Activated CD8-positive, alpha-beta memory T cell treated with anti-CD3 and anti-CD28 coated beads, Interleukin-2, amount 50 U/mL, for 24 hours (primary cell): ENCODE data around the gene KEAP1.
"Not testable (repeated sequence)": the region's sequence is repeated elsewhere in the genome, so short reads cannot be mapped to it uniquely, and the experiment has no call there.

Source experiments
- DNase-seq: peaks from one replicate; pipeline ENCODE4 v3.0.0-alpha.2; 2020; ENCODE audit errors: extremely low read depth

The KEAP1 gene

DNA sequence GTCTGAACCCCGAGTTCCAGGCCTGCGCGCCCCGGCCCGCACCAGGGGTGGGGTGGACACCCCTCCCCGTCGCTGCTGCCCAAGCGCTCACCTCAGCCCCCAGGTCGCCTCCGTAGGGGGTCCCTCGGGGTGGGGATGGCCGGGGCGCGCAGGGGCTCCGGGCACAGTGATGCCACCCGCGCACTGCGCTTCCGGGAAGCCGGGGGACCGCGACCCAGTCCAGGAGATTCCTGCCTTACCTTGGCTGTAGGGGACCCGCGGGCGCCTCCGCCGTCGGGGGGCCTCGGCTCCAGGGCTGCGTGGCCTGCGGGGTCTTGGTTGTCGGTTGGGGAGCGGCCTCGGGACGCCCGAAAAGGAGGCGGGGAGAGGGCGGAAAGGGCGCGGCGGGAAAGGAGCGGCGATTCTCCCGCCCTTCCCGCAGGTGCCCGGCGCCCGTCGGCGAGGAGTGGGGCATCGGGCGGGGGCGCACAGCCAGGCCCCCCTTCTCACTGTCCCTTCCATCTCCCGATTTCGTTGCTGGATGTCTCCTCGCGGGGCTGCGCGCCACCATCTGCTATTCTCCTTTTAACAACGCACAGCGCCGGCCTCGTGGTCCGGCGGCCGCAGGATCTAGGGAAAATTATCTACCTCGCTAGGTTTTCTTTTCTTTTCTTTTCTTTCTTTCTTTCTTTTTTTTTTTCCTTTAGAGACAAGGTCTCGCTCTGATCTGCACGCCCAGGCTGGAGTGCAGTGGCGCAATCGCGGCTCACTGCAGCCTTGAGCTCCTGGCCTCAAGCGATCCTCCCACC is at the start of gene KEAP1:
Gene KEAP1, minus strand, starts transcription at position 355 of the 788 bp plus-strand sequence. CDS start 3,323 bp downstream, outside the sequence.
- no peak for DNase-seq

DNA sequence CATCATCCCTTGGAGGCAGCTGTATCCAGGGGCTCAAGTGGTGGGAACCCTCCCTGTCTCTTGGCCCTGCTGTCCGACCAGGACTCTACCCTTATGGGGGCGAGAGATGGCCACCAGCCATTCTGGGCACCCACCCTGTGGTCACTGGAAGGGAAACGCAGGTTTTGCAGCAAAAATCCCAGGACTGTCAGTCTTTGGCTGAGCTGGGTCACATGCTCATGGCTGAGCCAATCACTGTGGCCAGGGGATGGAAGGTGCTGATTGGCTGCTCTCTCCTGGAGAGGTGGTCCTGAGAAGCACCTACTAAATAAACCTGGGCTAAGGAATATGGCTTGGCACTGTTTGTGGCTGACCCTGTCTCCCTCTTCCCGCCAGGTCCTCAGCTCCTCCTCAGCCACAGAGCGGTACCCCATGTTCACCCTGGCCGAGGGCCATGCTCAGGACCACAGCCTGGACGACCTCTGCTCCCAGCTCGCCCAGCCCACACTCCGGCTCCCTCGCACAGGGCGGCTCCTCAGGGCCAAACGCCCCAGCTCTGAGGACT is 49.4 kb upstream of the KEAP1 start:
- no peak for DNase-seq

DNA sequence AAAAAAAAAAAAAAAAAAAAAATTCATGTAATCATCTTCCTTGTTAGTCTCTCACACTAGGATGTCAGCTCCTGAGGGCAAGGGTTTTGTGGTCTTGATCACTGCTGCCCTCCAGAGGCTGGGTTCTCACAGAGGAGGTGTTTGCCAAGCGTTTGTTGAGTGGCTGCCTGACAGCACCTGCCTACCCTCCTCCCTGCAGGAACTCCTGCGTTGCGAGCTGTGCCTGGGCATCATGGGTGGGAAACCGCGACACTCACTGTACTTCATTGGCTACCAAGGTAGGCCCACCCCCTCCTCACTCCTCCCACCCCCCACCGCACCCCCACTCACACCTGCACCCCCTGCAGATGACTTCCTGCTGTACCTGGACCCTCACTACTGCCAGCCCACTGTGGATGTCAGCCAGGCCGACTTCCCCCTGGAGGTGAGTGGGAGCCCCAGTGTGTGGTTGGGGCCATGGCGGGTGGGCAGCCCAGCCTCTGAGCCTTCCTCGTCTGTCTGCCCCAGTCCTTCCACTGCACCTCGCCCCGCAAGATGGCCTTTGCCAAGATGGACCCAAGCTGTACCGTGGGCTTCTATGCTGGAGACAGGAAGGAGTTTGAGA is 48.6 kb upstream of the KEAP1 start:
- DNase-seq: no peak

DNA sequence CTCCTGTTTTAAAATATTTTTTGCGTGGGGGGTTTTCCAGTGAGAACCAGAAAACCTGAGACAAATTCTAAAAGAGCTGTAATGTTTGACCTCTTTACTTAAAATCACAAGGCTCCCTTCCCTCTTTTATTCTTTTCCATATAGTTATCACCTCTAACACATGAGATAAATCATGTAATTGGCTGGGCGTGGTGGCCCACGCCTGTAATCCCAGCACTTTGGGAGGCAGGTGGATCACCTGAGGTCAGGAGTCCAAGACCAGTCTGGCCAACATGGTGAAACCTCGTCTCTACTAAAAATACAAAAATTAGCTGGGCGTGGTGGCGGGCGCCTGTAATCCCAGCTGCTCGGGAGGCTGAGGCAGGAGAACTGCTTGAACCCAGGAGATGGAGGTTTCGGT is 47.9 kb upstream of the KEAP1 start:
- not testable (repeated sequence) for DNase-seq

DNA sequence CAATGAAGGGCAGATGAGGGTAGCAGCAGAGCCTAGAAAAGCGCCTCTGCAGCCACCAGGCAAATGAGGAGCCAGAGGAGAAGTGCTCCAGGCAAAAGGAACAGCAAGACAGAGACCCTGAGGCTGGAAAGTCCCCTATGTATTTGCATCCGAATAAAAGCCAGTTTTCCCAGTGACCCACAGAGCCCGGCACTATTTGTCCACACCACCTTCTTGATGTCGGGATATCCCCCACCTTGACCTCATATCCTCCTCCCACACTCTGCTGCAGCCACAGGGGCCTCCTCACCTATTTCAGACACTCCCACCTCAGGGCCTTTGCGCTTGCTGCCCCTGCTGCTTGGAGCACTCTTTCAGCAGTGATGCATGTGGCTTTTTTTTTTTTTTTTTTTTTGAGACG is 47.2 kb upstream of the KEAP1 start:
- no peak for DNase-seq

DNA sequence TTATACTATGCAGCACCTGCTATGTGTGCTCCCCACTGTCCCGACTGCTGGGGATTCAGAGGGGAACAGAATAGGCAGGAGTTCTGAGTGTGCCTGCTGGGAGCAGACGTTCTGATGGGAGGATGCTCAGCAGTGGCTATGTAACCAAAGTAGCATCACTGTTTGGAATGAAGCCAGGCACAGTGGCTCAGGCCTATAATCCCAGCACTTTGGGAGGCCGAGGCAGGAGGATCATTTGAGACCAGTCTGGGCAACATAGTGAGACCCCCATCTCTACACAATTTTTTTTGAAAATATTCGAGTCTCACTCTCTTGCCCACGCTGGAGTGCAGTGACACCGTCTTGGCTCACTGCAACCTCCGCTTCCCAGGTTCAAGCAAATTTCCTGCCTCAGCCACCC is 46.6 kb upstream of the KEAP1 start:
- DNase-seq: no peak

DNA sequence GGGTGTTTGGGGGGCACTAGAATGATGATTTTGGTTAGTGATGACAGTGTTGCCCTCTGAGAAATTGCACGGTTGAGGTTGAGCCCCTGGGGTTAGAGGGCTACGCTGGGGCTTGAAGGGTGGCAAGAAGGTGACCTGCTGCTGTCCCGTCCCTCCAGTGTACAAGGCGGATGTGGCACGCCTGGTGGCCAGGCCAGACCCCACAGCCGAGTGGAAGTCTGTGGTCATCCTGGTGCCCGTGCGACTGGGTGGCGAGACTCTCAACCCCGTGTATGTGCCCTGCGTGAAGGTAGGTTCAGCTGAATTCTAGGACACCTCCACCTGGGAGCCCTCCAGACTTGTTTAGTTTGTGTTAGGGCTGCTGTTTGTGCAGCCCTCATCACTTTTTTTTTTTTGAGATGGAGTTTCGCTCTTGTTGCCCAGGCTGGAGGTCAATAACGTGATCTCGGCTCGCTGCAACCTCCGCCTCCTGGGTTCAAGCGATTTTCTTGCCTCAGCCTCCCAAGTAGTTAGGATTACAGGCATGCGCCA is 45.7 kb upstream of the KEAP1 start:
- no peak for DNase-seq

DNA sequence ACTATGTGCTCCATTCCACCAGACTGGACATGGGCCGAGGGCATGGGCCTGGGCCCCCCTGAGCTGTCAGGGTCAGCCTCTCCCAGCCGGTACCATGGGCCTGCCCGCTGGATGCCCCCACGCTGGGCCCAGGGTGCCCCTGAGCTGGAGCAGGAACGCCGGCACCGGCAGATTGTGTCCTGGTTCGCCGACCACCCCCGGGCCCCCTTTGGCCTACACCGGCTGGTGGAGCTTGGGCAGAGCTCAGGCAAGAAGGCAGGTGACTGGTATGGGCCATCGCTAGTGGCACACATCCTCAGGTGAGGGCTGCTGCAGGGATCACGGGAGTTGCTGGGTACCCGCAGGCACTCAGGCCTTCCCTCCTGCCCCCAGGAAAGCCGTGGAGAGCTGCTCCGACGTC is 43.7 kb upstream of the KEAP1 start:
- no peak for DNase-seq

DNA sequence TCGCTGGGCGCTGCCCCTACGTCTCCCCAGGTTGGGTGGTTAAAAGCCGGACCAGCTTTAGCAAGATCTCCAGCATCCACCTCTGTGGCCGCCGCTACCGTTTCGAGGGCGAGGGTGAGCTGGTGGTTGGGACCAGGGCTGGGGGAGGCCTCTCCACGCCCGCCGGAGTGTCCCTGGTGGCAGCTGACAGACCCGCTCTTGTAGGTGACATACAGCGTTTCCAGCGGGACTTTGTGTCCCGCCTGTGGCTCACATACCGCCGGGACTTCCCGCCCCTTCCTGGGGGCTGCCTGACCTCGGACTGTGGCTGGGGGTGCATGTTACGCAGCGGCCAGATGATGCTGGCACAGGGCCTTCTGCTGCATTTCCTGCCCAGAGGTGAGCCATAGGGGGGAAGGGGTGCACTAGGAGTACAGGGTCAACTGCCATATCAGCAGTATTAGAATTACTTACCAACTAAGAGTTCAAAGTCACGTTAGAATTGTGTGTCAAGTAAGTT is 41.6 kb upstream of the KEAP1 start:
- no peak for DNase-seq

DNA sequence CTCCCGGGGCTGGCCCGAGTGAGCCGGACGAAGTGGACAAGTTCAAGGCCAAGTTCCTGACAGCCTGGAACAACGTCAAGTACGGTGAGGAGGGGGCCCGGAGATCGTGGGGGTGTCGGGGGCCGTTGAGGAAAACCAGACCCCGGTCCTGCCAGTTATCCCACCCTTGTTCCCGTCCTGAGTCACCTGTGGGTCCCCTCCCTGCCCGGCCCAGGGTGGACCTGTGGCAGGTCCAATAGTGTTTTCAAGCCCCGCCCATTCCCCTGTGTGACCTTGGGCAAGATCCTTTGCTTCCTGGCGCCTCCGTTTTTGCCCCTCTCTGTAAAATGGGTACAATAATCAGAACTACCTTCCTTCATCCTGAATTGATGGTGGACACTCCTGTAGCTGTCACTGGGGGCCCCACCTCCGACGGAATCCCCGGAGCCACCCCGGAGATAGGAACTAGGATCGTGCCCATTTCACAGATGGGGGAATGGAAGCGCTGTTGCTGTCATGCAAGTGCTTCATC is 41.1 kb upstream of the KEAP1 start:
- DNase-seq: no peak

DNA sequence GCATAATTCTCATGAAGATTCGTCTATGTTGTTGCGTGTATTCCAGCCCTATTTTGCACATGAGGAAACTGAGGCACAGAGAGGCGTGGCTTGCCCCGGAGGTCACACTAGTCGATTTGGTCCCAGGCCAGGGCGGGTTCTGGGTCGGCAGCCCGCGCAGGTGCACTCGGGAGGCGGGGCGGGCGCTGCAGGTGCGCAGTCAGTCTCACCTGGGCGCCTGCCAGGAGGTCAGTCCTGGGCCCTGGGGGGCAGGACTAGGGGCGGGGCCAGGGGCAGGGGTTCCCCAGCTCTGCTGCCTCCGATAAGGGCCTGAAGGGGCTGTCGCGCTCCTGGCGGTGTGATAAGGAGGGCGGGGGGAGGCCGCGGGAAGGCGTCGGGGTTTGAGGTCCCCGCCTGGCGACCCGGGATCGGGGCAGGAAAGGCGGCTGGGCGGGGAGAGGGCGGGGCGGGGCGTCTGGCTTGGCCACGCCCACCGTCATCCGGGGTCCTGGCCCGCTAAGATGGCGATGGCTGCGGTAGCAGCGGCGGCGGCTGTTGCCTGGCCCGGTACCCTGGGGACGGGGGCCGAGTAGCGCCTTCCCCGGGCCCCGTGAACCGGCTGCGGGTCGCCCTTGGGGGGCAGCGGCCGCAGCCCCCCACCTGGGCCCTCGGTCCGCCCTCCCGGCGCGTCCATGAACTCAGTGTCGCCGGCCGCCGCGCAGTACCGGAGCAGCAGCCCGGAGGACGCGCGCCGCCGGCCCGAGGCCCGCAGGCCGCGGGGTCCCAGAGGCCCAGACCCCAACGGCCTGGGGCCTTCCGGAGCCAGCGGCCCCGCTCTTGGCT is 40.5 kb upstream of the KEAP1 start, which contains the start of gene ATG4D:
Gene ATG4D, plus strand, starts transcription at position 485 of the 822 bp plus-strand sequence. Its CDS starts 187 bp downstream, at position 672.
- no peak for DNase-seq

DNA sequence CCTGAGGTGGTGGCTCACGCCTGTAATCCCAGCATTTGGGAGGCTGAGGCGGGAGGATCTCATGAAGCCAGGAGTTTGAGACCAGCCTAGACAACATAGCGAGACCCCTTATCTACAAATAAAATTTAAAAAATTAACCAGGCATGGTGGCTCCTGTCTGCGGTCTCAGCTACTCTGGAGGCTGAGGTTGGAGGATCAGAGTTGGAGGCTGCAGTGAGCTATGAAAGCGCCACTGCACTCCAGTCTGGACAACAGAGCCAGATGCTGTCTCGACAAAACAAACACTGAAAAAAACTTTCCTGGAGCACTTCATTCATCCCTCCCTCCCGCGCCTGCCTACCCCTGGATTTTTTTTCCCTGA is 39.9 kb upstream of the KEAP1 start:
- no peak for DNase-seq

DNA sequence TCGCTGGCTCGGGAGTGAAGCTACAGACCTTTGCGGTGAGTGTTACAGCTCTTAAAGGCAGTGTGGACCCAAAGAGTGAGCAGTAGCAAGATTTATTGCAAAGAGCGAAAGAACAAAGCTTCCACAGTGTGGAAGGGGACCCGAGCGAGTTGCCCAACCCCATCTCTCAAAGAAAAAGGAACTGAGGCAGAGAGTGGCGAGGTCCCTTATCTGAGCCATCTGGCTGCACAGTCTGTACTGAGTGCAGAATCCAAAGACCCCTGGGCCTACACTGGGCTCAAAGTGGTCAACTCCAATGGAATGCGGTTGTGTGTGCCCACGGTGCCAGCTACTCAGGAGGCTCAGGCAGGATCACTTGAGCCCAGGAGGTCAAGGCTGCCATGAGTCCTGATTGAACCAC is 35.9 kb upstream of the KEAP1 start:
- DNase-seq: not testable (repeated sequence)

DNA sequence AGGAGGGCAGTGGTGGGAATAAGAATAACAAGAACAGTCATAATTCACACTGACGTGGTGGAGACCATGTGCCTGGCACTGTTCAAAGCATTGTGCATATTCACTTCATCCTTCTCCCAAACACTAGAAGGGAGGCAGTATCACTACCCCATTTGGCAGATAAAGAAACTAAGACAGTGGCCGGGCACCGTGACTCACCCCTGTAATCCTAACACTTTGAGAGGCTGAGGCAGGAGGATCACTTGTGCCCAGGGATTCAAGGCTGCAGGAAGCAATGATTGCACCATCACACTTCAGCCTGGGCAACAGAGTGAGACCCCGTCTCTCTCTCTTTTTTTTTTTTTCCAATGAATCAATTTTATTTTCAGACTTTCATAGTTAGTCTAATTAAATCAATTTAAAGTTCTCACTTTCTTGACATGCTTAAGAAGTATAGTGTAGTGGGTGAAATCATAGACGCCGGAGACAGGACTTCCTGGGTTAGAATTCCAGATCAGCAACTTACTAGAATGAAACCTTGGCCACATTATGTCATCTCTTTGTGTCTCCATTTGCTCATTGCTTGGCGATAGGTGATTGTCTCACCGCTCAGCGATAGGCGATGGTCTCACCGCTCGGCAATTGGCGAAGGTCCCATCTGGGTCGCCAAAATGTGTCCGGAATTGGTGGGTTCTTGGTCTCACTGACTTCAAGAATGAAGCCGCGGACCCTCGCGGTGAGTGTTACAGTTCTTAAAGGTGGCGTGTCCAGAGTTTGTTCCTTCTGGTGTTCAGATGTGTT is 35.2 kb upstream of the KEAP1 start:
- no peak for DNase-seq

DNA sequence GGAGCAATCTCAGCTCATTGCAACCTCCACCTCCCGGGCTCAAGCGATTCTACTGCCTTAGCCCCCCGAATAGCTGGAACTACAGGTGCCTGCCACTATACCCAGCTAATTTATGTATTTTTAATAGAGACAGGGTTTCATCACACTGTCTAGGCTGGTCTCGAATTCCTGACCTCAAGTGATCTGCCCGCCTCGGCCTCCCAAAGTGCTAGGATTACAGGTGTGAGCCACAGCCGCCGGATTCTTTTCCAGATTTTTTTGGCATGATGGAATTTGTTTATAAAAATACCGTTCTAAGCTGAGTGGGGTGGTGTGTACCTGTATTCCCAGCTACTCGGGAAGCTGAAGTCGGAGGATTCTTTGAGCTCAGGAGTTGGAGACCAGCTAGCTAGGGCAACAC is 34.5 kb upstream of the KEAP1 start:
- no peak for DNase-seq

DNA sequence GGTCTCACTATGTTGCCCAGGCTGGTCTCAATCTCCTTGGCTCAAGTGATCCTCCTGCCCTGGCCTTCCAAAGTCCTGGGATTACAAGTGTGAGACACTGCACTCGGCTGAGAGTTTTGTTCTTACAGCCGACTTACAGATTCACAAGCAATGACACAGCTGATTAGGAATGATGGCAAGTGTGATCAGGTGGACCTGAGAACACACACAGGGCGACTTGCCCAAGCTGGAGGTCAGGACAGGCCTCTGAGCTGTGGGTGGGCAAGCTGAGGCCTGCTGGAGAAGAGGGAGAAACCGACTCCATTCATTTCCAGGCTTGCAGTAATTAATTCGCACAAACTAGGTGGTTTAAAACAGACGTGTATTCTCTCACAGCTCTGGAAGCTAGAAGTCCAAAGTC is 32.5 kb upstream of the KEAP1 start:
- no peak for DNase-seq

DNA sequence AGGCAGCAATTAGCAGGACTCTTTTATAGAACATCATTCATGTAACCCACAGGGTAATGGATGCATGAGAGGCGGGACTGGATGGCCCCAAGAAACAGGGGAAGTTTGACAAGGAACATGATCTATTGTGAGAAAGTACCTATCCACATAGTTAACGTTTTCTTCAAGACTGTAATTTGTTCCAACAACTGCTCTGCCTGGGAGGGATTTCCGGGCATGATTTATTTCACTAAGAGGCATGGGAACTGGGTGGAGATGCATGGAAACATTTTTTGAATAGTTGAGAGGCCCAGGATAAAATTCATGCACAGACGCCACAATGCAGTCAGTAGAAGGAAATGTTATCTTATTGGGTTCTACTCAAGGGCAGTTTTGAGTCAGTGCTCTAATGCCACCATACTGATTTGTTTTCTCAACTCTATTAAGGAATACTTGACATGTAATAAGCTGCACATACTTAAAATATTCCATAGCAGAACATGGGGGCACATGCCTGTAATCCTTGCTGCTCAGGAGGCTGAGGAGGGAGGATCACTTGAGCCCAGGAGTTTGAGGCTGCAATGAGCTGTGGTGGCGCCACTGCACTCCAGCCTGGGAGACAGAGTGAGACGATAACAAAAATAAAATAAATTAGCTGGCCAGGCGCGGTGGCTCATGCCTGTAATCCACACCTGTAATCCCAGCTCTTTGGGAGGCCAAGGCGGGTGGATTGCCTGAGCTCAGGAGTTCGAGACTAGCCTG is 30.7 kb upstream of the KEAP1 start:
- DNase-seq: no peak

DNA sequence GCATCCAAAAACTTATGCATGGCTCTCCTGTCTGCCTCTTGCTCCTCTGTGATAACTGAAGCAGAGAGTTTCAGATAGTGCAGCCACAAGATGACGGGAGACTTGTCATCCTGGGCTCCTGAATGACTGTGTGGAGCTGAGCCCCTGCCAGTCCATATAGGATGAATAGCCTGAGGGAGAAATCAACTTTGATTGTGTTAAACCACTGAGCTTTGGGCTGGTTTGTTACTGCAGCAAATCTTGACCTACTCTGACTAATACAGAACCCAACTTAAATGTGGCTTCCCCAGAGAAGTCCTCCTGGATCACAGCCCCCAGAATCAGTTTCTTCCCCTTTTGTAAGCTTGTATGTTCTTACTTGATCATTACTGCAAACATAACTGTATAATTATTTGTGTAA is 29.3 kb upstream of the KEAP1 start:
- DNase-seq: no peak

DNA sequence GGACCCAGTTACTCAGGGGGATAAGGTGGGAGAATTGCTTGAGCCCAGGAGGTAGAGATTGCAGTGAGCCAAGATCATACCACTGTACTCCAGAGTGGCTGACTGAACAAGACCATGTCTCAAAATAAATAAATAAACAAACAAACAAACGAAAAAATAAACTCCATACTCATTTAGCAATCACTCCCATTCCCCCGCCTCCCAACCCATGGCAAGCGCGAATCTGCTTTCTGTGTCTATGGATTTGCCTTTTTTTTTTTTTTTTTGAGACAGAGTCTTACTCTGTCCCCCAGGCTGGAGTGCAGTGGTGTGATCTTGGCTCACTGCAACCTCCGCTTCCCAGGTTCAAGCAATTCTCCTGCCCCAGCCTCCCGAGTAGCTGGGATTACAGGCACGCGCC is 23.7 kb upstream of the KEAP1 start:
- DNase-seq: not testable (repeated sequence)

DNA sequence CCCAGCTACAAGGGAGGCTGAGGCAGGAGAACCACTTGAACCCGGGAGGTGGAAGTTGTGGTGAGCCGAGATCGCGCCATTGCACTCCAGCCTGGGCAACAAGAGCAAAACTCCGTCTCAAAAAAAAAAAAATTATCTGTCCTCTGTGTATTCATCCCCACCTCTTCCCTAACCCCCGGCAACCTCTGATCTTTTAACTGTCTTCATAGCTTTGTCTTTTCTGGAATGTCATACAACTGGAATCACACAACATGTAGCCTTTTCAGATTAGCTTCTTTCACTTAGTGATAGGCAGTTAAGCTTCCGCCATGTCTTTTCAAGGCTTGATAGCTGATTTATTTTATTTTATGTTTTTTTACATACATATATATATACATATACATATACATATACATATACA is 22.5 kb upstream of the KEAP1 start:
- DNase-seq: no peak
